Measurements from ENCODE around the gene TCF4. TPM values are rescaled to one million over a fixed set of nuclear protein-coding genes. Genes with fewer than 3 reads are reported as not detected.
A peak's percentile ranks its signal among the peaks of the same experiment; 100 is the strongest.

Gene TCF4
- total RNA-seq, 1 donor from 2014 or later = 175 TPM

DNA sequence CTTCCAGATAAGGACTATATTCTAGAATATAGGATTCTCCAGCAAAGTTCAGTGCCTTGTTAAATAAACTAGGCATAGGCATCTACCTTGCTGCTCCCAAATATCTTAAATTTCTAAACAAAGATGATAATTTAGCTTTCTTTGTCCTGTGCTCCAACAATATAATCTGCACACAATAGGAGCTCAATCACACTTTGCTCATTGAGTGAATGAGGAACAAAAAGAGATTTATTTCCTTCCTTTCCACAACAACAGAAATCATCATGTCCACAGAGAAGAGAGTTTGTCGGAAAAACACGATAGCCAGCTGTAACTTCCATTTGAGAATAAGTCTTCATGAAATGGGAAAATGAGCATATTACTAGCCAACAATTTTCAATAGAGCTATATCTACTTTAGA lies 256.7 kb downstream of the TCF4 start:
- Mint-ChIP-seq H3K27me3 (ENCODE audit: unreplicated experiment) (no peaks in the 10 kb centered on the region), H3K4me1 (ENCODE audit: unreplicated experiment) (peaks cover 57% of the 10 kb centered on the region), H3K4me3 (ENCODE audit: unreplicated experiment) (peak overlapping the region; percentile 16), H3K36me3 (ENCODE audit: low read depth, unreplicated experiment) (no peaks in the 10 kb centered on the region), H3K9me3 (ENCODE audit: unreplicated experiment) (no peaks in the 10 kb centered on the region), H3K27ac (ENCODE audit: unreplicated experiment) (peak overlapping the region; percentile 54)
- no peak for DNase-seq (ENCODE audit: low spot score)
- no peak for TF ChIP-seq CTCF (IDR thresholded peaks at IDR 0.05; ENCODE audit: unreplicated experiment)

GRCh38 chr18:55328301-55328700 lies 259.7 kb downstream of the TCF4 start:
- H3K27ac Mint-ChIP-seq (ENCODE audit: unreplicated experiment) = peak overlapping the region; percentile 82
- no peak overlapping the region for H3K4me3 Mint-ChIP-seq (ENCODE audit: unreplicated experiment)
- peaks cover 62% of the 10 kb centered on the region for H3K4me1 Mint-ChIP-seq (ENCODE audit: unreplicated experiment)
- no peaks in the 10 kb centered on the region for H3K36me3 Mint-ChIP-seq (ENCODE audit: low read depth, unreplicated experiment)
- H3K27me3 Mint-ChIP-seq (ENCODE audit: unreplicated experiment) = no peaks in the 10 kb centered on the region
- no peak for DNase-seq (ENCODE audit: low spot score)
- TF ChIP-seq CTCF (IDR thresholded peaks at IDR 0.05; ENCODE audit: unreplicated experiment) = no peak
- H3K9me3 Mint-ChIP-seq (ENCODE audit: unreplicated experiment) = no peaks in the 10 kb centered on the region

- Mint-ChIP-seq H3K27me3 (ENCODE audit: unreplicated experiment) (no peaks in the 10 kb centered on the region), H3K36me3 (ENCODE audit: low read depth, unreplicated experiment) (no peaks in the 10 kb centered on the region), H3K4me1 (ENCODE audit: unreplicated experiment) (peaks cover 69% of the 10 kb centered on the region), H3K27ac (ENCODE audit: unreplicated experiment) (peak overlapping the region; percentile 82), H3K9me3 (ENCODE audit: unreplicated experiment) (no peaks in the 10 kb centered on the region), H3K4me3 (ENCODE audit: unreplicated experiment) (no peak overlapping the region)
- DNase-seq (ENCODE audit: low spot score) = no peak
- TF ChIP-seq CTCF (IDR thresholded peaks at IDR 0.05; ENCODE audit: unreplicated experiment) = no peak
These were observed 260.5 kb downstream of the TCF4 start for GRCh38 chr18:55327454-55327853.

- Mint-ChIP-seq H3K9me3 (ENCODE audit: unreplicated experiment) (no peaks in the 10 kb centered on the region), H3K36me3 (ENCODE audit: low read depth, unreplicated experiment) (no peaks in the 10 kb centered on the region), H3K4me3 (ENCODE audit: unreplicated experiment) (no peak overlapping the region), H3K27me3 (ENCODE audit: unreplicated experiment) (no peaks in the 10 kb centered on the region), H3K27ac (ENCODE audit: unreplicated experiment) (no peak overlapping the region), H3K4me1 (ENCODE audit: unreplicated experiment) (peaks cover 65% of the 10 kb centered on the region)
- no peak for TF ChIP-seq CTCF (IDR thresholded peaks at IDR 0.05; ENCODE audit: unreplicated experiment)
- no peak for DNase-seq (ENCODE audit: low spot score)
These were observed 261.9 kb downstream of the TCF4 start for GRCh38 chr18:55326134-55326533.

DNA sequence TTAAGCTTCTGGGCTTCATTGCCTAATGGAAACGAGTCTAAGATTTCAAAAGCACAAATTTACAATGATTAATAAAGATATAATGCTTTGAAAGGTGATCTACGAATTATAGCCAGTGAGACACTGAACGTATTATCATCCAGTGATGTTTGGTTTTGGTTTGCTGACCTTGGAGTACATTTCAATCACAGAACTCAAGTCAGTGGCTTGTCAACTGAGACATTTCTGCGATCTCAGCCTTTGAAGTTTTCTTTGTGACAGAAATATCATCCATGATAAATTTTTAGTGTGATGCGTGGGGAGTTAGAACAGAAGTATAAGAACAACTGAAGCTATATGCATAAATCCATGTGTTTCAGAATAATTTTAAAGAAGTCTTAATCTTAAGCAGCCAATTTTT lies 263.8 kb downstream of the TCF4 start:
- H3K27ac Mint-ChIP-seq (ENCODE audit: unreplicated experiment) = no peak overlapping the region
- TF ChIP-seq CTCF (IDR thresholded peaks at IDR 0.05; ENCODE audit: unreplicated experiment) = no peak
- H3K4me1 Mint-ChIP-seq (ENCODE audit: unreplicated experiment) = peaks cover 68% of the 10 kb centered on the region
- no peaks in the 10 kb centered on the region for H3K9me3 Mint-ChIP-seq (ENCODE audit: unreplicated experiment)
- DNase-seq (ENCODE audit: low spot score) = no peak
- H3K36me3 Mint-ChIP-seq (ENCODE audit: low read depth, unreplicated experiment) = no peaks in the 10 kb centered on the region
- no peak overlapping the region for H3K4me3 Mint-ChIP-seq (ENCODE audit: unreplicated experiment)
- H3K27me3 Mint-ChIP-seq (ENCODE audit: unreplicated experiment) = no peaks in the 10 kb centered on the region

Data from endothelial cell (in vitro differentiated cells).